ENCODE data around the gene NBPF26.
A peak's percentile ranks its signal among the peaks of the same experiment; 100 is the strongest.
"Not testable (repeated sequence)": the region's sequence is repeated elsewhere in the genome, so short reads cannot be mapped to it uniquely, and the experiment has no call there.

The NBPF26 gene

DNA sequence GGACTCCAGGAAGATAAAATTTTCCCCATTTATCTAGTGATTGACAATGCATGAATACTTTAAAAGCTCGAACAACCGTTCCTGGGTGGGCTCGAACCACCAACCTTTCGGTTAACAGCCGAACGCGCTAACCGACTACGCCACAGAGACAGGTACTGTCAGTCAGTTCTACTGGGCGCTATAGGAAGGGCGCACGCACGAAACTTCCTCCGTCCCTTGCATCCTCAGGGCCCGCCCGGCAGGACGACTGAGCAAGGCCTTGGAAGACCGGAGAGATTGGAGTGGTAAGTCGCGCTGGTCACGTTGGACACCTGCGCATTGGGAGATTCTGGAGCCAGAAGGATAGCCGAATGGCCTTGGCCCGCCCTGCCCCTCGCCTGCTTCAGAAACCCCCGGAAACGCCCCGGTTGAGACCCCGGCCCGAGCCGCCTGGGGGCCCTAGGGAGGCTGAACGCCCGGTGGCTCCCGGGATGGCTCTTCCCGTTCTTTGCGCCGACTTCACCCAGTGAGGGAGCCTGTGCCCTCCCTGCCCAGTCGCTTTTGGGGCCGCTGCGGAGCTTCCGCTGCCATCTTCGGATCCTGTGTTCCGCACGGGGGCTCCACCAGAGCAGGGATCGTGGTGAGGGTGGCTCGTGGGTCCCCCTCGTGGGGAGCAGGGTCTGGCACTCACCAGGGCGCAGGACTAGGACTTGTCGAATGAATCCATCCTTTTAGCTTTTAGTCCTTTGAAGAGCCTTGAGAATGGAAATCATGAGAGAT, 120.6 kb downstream of the NBPF26 start:
- peak overlapping the region; percentile 87 for H3K27ac ChIP-seq
- peak; percentile 31 for TF ChIP-seq CTCF (IDR thresholded peaks at IDR 0.05)

DNA sequence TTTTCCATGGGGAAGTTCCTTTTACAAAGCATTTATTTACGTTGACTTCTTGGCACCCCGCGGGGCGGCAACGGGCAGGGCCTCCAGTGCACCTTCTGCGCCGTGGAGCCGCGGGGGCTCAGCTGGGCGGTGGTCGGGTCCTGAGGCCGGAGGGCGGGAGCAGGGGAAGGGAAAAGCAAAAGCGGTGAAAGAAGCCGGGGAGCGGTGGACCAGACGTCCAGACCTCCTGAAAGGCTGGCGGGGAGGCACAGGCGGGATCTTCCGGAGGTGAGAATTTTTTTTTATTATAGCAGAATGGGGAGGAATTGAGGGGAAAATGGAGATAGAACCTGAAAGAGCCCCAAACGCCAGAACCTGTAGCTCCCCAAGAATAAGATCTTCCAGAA, 121.2 kb downstream of the NBPF26 start:
- H3K27ac ChIP-seq, result peak overlapping the region; percentile 87

GRCh38 chr1:120849400-120850286, 125.9 kb downstream of the NBPF26 start:
- H3K27ac ChIP-seq, result peak overlapping the region; percentile 74

DNA sequence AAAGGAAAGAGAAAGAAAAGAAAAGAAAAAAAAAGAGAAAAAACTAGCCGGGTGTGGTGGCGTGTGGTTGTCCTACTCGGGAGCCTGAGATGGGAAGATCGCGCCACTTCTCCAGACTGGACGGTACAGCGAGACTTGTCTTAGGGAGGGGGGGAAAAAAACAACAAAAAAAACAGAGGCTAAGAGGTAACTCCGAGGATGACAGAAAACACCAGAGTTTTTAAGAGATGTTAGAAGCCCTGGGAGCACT, 126.5 kb downstream of the NBPF26 start:
- H3K27ac ChIP-seq, result peak overlapping the region; percentile 74

- H3K27ac ChIP-seq, result peak overlapping the region; percentile 74
Observed at GRCh38 chr1:120850537-120851421, 127.0 kb downstream of the NBPF26 start.

GRCh38 chr1:120858144-120858543, 134.4 kb downstream of the NBPF26 start:
- H3K27ac ChIP-seq, result not testable (repeated sequence)

- not testable (repeated sequence) for H3K27ac ChIP-seq
Observed at GRCh38 chr1:120859615-120860234, 136.0 kb downstream of the NBPF26 start.

- not testable (repeated sequence) for H3K27ac ChIP-seq
Observed at GRCh38 chr1:120878206-120878605, 154.5 kb downstream of the NBPF26 start.

DNA sequence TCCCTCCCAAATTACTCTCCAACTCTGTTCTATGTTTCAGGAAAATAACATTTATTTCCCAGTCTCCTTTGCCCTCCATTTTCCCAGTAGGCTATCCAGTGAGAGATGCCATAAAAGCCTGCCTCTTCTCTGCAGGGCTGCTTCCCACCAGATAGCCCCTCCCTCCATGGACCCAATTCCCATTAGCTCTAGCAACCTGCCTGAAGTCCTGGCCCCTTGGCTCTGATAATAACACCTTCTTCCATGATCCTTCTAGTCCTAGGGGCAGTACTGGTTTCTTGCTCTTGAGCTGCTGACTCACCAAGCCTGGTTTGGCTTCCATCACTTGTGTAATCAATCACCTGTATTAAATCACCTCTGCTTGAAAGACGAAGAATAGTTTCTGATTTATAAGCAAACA, 156.3 kb downstream of the NBPF26 start:
- not testable (repeated sequence) for H3K27ac ChIP-seq

GRCh38 chr1:120881934-120882333, 158.2 kb downstream of the NBPF26 start:
- not testable (repeated sequence) for H3K27ac ChIP-seq
